Femur (tissue), 1 donor: ENCODE data around the gene SOX9.

Source experiments
- DNase-seq: peaks from one replicate; pipeline ENCODE4 v3.0.0-alpha.2; 2017

Gene SOX9

GRCh38 chr17:72165192-72165866 lies 44.5 kb downstream of the SOX9 start:
- DNase-seq, result no peak

DNA sequence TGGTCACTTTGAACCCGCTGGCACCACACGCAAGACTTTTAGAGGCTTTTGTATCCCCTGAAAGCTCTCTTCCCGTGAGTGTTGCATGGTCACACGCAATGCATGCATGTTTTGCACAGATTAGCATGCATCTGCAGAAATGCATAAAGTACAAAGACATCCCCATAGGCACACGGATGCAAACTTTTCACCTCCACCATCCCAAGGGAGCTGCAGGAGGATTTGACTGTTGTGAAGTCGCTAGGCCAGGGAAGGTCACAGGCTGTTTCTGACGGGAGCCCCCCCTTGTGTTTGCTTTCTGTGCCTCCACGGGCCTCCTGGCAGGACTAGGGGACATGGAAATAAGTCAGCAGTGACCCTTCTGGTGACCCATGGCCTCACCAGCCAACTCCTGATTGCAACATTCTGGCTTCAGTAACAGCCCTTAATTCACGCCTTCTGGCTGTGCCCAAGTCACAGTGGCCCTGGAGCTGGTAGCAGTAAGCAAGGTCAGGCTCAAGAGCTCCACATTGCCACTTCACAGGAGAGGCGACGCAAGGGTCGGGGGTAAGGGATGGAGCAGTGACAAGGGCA lies 45.1 kb downstream of the SOX9 start:
- no peak for DNase-seq

DNA sequence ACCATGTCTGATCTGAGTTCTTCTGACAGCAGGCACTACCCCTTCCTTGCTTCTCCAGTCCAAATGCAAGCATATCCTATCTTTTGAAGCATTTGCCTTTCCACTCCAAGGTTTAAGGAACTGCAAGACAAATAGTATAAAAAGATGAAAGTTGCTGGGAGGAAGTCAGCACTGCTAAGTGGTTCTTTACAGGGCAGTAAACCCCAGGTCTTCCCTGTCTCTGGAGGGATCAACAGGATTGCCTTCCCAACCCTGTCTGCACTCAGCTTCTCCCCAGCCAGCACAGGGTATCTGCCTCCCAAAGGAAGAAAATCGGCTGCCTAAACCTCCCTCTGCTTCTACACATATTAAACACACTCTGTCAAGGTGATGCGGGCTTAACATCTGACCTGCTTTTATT lies 46.8 kb downstream of the SOX9 start:
- no peak for DNase-seq

- no peak for DNase-seq
These were observed 49.0 kb downstream of the SOX9 start for GRCh38 chr17:72169823-72170222.

DNA sequence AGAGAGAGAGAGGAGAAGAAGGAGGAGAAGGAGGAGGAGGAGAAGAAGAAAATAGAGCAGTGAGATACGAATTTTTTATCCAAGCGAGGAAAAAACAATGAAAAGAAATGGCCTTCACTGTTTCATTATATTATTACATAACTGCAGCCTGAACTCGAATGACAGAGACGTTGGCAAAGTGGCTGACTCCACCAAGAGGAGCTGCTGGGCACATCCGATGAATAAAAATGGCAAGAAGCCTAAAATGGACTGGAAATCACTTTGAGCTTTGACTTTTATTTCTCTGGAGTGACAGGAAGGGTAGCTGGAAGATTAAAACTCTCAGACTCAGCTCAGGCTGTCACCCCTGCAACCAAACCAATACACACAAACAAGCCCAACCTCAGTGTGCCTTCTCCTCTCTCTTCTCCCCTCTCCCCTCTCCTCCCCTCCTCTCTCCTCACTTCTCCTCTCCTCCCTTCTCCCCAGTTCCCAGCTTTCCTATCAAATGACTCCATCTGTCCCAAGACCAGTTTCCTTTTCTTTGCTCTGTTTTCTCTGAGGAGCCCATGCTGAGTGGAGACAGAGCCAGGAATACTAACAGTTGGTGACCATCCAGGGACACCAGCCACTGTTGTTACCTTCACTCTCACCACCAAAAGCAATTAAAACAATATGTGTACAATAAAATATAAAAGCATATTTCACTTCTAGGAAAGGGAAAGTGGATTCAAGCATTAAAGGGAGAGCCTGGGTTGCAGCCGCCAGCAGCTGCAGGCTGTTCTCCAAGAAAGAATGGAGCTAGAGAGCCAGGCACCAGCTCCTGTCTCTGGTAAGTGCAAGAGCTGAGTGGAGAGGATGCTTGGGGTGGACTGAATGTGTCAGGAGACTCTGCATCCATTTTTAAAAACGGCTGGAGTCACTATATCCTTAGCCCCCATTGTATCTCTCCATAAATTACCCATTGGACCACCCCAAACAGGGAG lies 51.2 kb downstream of the SOX9 start:
- no peak for DNase-seq

DNA sequence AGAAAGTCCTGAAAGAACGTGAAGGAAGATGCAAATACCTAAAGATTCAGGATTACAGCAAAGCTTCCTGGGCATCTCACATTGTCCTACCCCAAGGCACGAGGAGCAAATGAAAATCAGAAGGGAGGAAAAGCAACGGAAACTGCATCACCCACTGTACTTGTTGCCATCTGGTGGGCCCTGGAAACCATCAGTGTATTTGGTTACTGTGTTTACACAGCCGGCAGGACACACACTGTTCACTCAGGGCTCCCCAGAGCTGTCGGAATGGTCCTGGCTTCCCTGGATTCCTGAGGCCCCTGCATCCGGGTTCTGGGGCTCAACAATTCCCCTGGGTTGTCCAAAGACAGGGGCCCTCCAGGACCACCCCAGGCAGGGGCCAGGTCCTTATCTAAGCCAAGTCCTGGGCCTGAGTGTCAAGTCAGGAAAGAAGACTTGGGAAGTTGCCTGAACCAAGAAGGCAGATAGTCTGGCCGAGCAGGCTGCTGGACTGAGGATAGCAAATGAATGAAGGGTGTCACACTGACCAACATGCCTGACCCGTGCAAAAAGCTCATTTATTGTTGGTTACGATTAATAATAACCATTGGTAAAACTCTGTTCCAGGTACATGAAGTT lies 52.8 kb downstream of the SOX9 start:
- DNase-seq, result no peak

DNA sequence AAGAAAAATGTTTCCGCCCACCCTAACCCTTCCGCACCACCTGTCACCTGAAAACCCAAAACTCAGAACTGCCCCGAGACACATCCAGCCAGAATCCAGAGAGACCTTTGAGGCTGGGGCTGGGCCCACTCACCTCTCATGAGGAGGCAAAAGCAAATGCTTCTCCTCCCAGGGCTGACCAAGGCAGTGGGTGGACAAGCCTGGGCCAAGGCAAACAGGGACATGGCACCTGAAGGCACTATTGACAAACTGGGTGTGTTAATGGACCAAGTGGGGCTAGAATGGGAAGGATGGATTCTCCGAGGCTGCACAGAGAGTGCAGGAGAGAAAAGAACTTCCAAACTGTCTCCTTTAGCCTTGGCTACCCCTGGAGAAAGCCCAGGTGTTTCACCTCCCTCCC lies 54.4 kb downstream of the SOX9 start:
- DNase-seq, result no peak
